PC-3 (cell line): ENCODE measurements around the gene CA5B. TPM values are rescaled to one million over a fixed set of nuclear protein-coding genes. Genes with fewer than 3 reads are reported as not detected.

Source experiments
- ATAC-seq: fragments of 200-7000 bp; cut with Tn5 transposase; 2 replicates; pipeline ENCODE4 v1.9.1; 2020; ENCODE audit warnings: mild to moderate bottlenecking, moderate library complexity
- BruUV-seq: library from RNA; stranded (reverse); fragments of 400-500 nt; replicated peaks from 2 replicates; lab custom pipeline; 2021; lab: Mats Ljungman, UMichigan
- CTCF ChIA-PET: fragments of 300-600 bp; sonication (Branson Sonifier 250); formaldehyde crosslinking; loops from one replicate; lab custom pipeline; 2022; ENCODE audit warnings: antibody characterized with exemption; lab: Charles Lee
- POLR2A ChIA-PET: fragments of 300-600 bp; sonication (Branson Sonifier 250); formaldehyde crosslinking; loops from one replicate; lab custom pipeline; 2022; ENCODE audit warnings: antibody characterized with exemption; ENCODE audit not compliant: unreplicated experiment; lab: Charles Lee
- DNase-seq: peaks from one replicate; pipeline ENCODE4 v3.0.0-alpha.2; 2015
- H2AFZ ChIP-seq: fragments of 300-600 bp; sonication (generic); 2 replicates; pipeline ENCODE4 v1.6.0; 2016; ENCODE audit warnings: antibody characterized with exemption, low read length
- H3F3A ChIP-seq: fragments of 300-600 bp; sonication (generic); one replicate; pipeline ENCODE4 v1.6.0; 2017; ENCODE audit warnings: antibody characterized with exemption, low read length, control low read depth, mild to moderate bottlenecking; ENCODE audit not compliant: unreplicated experiment
- H3K27ac ChIP-seq: fragments of 300-600 bp; sonication (generic); 2 replicates; pipeline ENCODE4 v1.5.1; 2016; ENCODE audit warnings: mild to moderate bottlenecking, low read length
- H3K27me3 ChIP-seq: fragments of 300-600 bp; sonication (generic); 2 replicates; pipeline ENCODE4 v1.6.1; 2016; ENCODE audit warnings: low read length, mixed read lengths
- H3K36me3 ChIP-seq: fragments of 300-600 bp; sonication (generic); 2 replicates; pipeline ENCODE4 v1.6.1; 2016; ENCODE audit warnings: low read depth, mixed run types, low read length, mixed read lengths
- H3K4me1 ChIP-seq: fragments of 300-600 bp; sonication (generic); 2 replicates; pipeline ENCODE4 v1.5.1; 2016; ENCODE audit warnings: low read length; ENCODE audit not compliant: insufficient read depth
- H3K4me2 ChIP-seq: fragments of 300-600 bp; sonication (generic); 2 replicates; pipeline ENCODE4 v1.6.0; 2016; ENCODE audit warnings: low read length
- H3K4me3 ChIP-seq: fragments of 300-600 bp; sonication (generic); 2 replicates; pipeline ENCODE4 v1.5.1; 2016; ENCODE audit warnings: mild to moderate bottlenecking, low read length, mixed read lengths
- H3K79me2 ChIP-seq: fragments of 300-600 bp; sonication (generic); 2 replicates; pipeline ENCODE4 v1.6.1; 2017; ENCODE audit warnings: low read length, mixed read lengths
- H3K9ac ChIP-seq: fragments of 300-600 bp; sonication (generic); 2 replicates; pipeline ENCODE4 v1.6.0; 2016; ENCODE audit warnings: mild to moderate bottlenecking, low read length
- H3K9me2 ChIP-seq: fragments of 300-600 bp; sonication (generic); replicated peaks from 2 replicates; pipeline ENCODE4 v1.6.1; 2016; ENCODE audit warnings: mixed run types, low read length, mixed read lengths
- H3K9me3 ChIP-seq: fragments of 300-600 bp; sonication (generic); 2 replicates; pipeline ENCODE4 v1.6.1; 2016; ENCODE audit warnings: low read length, mixed read lengths
- H4K20me1 ChIP-seq: fragments of 300-600 bp; sonication (generic); 2 replicates; pipeline ENCODE4 v1.6.1; 2016; ENCODE audit warnings: low read length, mixed read lengths
- CTCF ChIP-seq: fragments of 300-600 bp; sonication (generic); conservative IDR thresholded peaks from 2 replicates; pipeline ENCODE4 v1.5.1; 2017; ENCODE audit warnings: antibody characterized with exemption, low read depth, mild to moderate bottlenecking, low read length
- EZH2 ChIP-seq: fragments of 300-600 bp; sonication (generic); IDR thresholded peaks from one replicate; pipeline ENCODE4 v1.6.1; 2017; ENCODE audit warnings: antibody characterized with exemption, mild to moderate bottlenecking, low read length; ENCODE audit not compliant: unreplicated experiment
- EZH2phosphoT487 ChIP-seq: fragments of 300-600 bp; sonication (generic); IDR thresholded peaks from 2 replicates; pipeline ENCODE4 v1.6.1; 2018; ENCODE audit warnings: mild to moderate bottlenecking, antibody characterized with exemption, low read length, borderline replicate concordance
- intact Hi-C: fragments of 100-400 bp; cut with micrococcal nuclease; formaldehyde crosslinking; loops from 2 replicates; pipeline ENCODE4 v1.9.0; 2023
- total RNA-seq: library from RNA; depleted of rRNA; stranded (reverse); fragments of >200 nt; gene quantifications from 2 replicates; pipeline ENCODE4 v1.2.3, GENCODE V29; 2014

The CA5B gene
- total RNA-seq, 1 experiment from 2014 or later: 8.5 TPM

- no peaks in the 10 kb centered on the region for H3K4me1 ChIP-seq
- H3F3A ChIP-seq: no peaks in the 10 kb centered on the region
- peak; percentile 50 for DNase-seq
- no peaks in the 10 kb centered on the region for H3K9me2 ChIP-seq
- H3K4me2 ChIP-seq: no peak overlapping the region
- TF ChIP-seq CTCF (peak; percentile 59), EZH2 (no peak), EZH2phosphoT487 (no peak)
- ATAC-seq: peak; percentile 86
- H3K27me3 ChIP-seq: no peaks in the 10 kb centered on the region
- intact Hi-C loops: no loop called here
- ChIA-PET POLR2A (no interaction called here), CTCF (no interaction called here)
- no peak overlapping the region for H3K9ac ChIP-seq
- no peak overlapping the region for H2AFZ ChIP-seq
- no peaks in the 10 kb centered on the region for H3K79me2 ChIP-seq
- no peak overlapping the region for H3K4me3 ChIP-seq
- H3K27ac ChIP-seq: no peak overlapping the region
- no TSS peak for BruUV-seq
- H4K20me1 ChIP-seq: no peaks in the 10 kb centered on the region
- H3K9me3 ChIP-seq: no peaks in the 10 kb centered on the region
- H3K36me3 ChIP-seq: no peaks in the 10 kb centered on the region; the same call in none of the 2 replicates
Observed at GRCh38 chrX:15815779-15816437, 77.8 kb downstream of the CA5B start.

- Histone ChIP-seq H3K27me3 (no peaks in the 10 kb centered on the region), H4K20me1 (no peaks in the 10 kb centered on the region), H3F3A (no peaks in the 10 kb centered on the region), H3K4me3 (no peak overlapping the region), H3K27ac (no peak overlapping the region), H3K36me3 (no peaks in the 10 kb centered on the region; the same call in none of the 2 replicates), H3K9ac (no peak overlapping the region), H3K79me2 (no peaks in the 10 kb centered on the region), H3K4me1 (no peaks in the 10 kb centered on the region), H3K4me2 (no peak overlapping the region), H3K9me3 (no peaks in the 10 kb centered on the region), H3K9me2 (no peaks in the 10 kb centered on the region), H2AFZ (no peak overlapping the region)
- CTCF ChIA-PET: no interaction called here
- TF ChIP-seq EZH2: no peak
- no peak for TF ChIP-seq EZH2phosphoT487
- 0 out of 2 replicates have a peak, but pooled peaks have one; percentile 7 for TF ChIP-seq CTCF
- no TSS peak for BruUV-seq
- POLR2A ChIA-PET: no interaction called here
- intact Hi-C loops: no loop called here
- ATAC-seq (no peak), DNase-seq (no peak)
Observed at GRCh38 chrX:15816438-15816809, 78.4 kb downstream of the CA5B start.

- H3K9me3 ChIP-seq: no peaks in the 10 kb centered on the region
- no peak overlapping the region for H3K4me3 ChIP-seq
- no peaks in the 10 kb centered on the region for H4K20me1 ChIP-seq
- H3F3A ChIP-seq: no peaks in the 10 kb centered on the region
- no TSS peak for BruUV-seq
- POLR2A ChIA-PET: no interaction called here
- CTCF ChIA-PET: no interaction called here
- H2AFZ ChIP-seq: no peak overlapping the region
- intact Hi-C loops: no loop called here
- DNase-seq: no peak
- H3K27ac ChIP-seq: no peak overlapping the region
- no peak for ATAC-seq
- no peak overlapping the region for H3K9ac ChIP-seq
- H3K79me2 ChIP-seq: no peaks in the 10 kb centered on the region
- no peaks in the 10 kb centered on the region for H3K9me2 ChIP-seq
- no peaks in the 10 kb centered on the region; the same call in none of the 2 replicates for H3K36me3 ChIP-seq
- no peaks in the 10 kb centered on the region for H3K27me3 ChIP-seq
- TF ChIP-seq EZH2phosphoT487: no peak
- TF ChIP-seq CTCF: no peak
- no peak for TF ChIP-seq EZH2
- H3K4me2 ChIP-seq: no peak overlapping the region
- no peaks in the 10 kb centered on the region for H3K4me1 ChIP-seq
Observed at GRCh38 chrX:15816886-15817285, 78.8 kb downstream of the CA5B start.
